ENCODE results near the gene ADRA2C. TPM values are rescaled to one million over a fixed set of nuclear protein-coding genes. Genes with fewer than 3 reads are reported as not detected.

The ADRA2C gene
- total RNA-seq, 3 donors from 2014 or later = 1.6 to 6.9 (median 3.5) TPM

DNA sequence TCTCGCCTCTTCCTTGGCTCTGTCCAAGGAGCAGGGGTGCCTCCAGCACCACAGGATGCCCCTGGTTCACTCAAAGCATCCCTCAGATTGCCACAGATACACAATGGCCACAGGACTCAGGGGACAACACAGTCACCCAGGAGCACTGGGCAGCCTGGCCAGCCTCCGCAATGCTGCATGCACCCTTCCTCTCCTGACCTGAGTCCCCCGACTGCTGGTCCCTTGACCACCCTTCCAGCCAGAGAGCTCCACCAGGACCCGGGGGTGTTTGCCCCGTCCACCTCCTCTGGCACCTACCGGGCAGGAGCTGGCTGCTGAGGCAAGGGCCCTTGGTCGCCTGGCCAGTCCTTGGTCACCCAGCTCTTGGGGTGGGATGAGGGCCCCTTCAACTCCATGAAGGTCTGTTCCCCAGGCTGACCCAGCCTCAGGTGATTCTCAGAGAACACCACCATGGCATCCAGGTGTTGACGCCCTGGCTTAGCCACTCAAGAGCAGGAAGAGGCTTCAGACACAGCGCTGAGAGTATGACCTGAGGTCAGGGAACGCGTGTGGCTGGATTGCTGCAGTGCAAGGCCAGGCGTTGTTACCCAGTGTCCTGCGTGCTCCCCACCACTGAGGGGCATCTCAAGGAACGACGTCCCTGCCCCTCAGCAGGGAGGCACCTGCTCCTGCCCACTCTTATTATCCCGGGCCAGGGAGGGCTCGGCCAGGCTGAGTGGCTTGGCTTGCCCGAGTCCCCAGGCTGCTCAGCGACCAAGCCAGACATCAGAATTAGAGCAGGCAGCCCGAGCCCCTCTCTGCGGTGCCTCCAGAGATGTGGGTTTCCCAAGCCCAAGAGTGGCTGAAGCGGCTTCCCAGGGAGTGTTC, 10.2 kb downstream of the ADRA2C start:
- TF ChIP-seq POLR2AphosphoS5 (IDR thresholded peaks at IDR 0.05) (no peak), POLR2A (IDR thresholded peaks at IDR 0.05) (no peak)
- TF ChIP-seq, protein P1, sequence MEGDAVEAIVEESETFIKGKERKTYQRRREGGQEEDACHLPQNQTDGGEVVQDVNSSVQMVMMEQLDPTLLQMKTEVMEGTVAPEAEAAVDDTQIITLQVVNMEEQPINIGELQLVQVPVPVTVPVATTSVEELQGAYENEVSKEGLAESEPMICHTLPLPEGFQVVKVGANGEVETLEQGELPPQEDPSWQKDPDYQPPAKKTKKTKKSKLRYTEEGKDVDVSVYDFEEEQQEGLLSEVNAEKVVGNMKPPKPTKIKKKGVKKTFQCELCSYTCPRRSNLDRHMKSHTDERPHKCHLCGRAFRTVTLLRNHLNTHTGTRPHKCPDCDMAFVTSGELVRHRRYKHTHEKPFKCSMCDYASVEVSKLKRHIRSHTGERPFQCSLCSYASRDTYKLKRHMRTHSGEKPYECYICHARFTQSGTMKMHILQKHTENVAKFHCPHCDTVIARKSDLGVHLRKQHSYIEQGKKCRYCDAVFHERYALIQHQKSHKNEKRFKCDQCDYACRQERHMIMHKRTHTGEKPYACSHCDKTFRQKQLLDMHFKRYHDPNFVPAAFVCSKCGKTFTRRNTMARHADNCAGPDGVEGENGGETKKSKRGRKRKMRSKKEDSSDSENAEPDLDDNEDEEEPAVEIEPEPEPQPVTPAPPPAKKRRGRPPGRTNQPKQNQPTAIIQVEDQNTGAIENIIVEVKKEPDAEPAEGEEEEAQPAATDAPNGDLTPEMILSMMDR (IDR thresholded peaks at IDR 0.05) = no peak
- H3K4me1 ChIP-seq = no peaks in the 10 kb centered on the region
- H3K36me3 ChIP-seq = no peaks in the 10 kb centered on the region
- no peak for DNase-seq (ENCODE audit: low spot score in 2 of 2)
- intact Hi-C loops (cut with DNase I; ENCODE audit: low total_unique reads) = no loop called here
- H3K27me3 ChIP-seq = peaks cover 0 to 23% of the 10 kb centered on the region in 2 donors
- no peak overlapping the region for H3K4me3 ChIP-seq
- H3K27ac ChIP-seq = no peak overlapping the region
- H3K9me3 ChIP-seq = peaks cover 0 to 17% of the 10 kb centered on the region in 2 donors

DNA sequence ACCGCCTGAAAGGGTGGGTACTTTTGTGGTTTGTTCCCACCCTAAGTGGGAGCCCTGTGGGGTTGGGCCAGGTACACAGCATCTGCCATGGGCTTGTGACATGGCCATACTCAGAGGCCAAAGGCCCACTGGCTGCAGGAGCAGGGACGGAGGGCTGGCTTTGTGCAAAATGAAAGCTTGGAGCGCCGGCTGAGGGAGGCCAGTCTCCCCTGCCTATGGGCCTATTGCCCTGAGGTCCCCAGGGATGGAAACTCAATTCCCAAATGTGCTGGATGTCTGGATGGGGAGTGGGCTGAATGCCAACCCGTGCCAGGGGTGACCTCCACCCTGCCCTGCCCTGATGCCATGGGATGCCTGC, 10.8 kb downstream of the ADRA2C start:
- peaks cover 0 to 23% of the 10 kb centered on the region in 2 donors for H3K9me3 ChIP-seq
- H3K27ac ChIP-seq = no peak overlapping the region
- H3K4me1 ChIP-seq = no peaks in the 10 kb centered on the region
- H3K36me3 ChIP-seq = no peaks in the 10 kb centered on the region
- intact Hi-C loops (cut with DNase I; ENCODE audit: low total_unique reads) = no loop called here
- H3K4me3 ChIP-seq = no peak overlapping the region
- no peak for TF ChIP-seq POLR2AphosphoS5 (IDR thresholded peaks at IDR 0.05)
- TF ChIP-seq, protein P1 (IDR thresholded peaks at IDR 0.05) = no peak
- no peak for TF ChIP-seq POLR2A (IDR thresholded peaks at IDR 0.05)
- DNase-seq (ENCODE audit: low spot score in 2 of 2) = no peak
- peaks cover 0 to 25% of the 10 kb centered on the region in 2 donors for H3K27me3 ChIP-seq

DNA sequence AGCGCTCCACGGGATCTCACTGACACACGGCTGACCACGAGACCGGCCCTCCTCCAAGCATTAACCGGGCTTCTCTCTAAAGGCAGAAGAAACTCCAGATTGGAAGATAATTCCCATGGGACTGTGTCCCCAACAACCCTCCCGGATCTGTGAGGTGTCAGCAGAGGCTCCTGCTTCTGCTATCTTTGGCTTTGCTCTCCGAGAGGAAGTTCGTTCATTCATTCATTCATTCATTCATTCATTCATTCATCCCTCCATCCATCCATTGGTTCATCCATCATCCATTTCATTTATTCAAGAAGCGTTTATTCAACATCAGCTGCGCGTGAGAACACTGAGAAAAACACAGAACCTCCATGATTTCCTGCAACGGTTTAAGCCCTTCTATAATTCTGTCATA, 11.5 kb downstream of the ADRA2C start:
- no peak for DNase-seq (ENCODE audit: low spot score in 2 of 2)
- H3K36me3 ChIP-seq = no peaks in the 10 kb centered on the region
- no peak overlapping the region for H3K27ac ChIP-seq
- no peaks in the 10 kb centered on the region for H3K4me1 ChIP-seq
- intact Hi-C loops (cut with DNase I; ENCODE audit: low total_unique reads) = no loop called here
- H3K9me3 ChIP-seq = peaks cover 0 to 27% of the 10 kb centered on the region in 2 donors
- H3K27me3 ChIP-seq = peaks cover 0 to 26% of the 10 kb centered on the region in 2 donors
- H3K4me3 ChIP-seq = no peak overlapping the region
- TF ChIP-seq POLR2A (IDR thresholded peaks at IDR 0.05) = no peak
- TF ChIP-seq POLR2AphosphoS5 (IDR thresholded peaks at IDR 0.05) = no peak
- TF ChIP-seq, protein P1 (IDR thresholded peaks at IDR 0.05) = no peak

DNA sequence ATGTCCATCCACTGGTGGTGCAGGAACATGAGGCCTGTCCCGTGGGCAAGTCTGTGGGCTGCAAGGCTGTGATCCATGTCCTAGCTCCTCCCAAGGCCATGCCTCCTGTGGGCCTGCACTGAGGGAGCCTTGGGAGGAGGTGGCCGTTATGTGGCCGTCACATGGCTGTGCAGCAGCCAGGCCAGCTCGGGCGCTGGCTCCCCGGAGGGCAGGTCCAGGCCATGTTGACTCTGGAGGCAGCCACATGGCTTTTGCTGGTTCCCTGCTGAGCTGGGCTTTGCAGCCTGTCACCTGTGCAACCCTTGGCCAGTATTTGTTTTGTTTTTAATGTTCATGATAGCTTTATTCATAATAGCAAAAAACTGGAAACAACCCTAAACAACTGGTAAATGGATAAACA, 13.3 kb downstream of the ADRA2C start:
- TF ChIP-seq POLR2AphosphoS5 (IDR thresholded peaks at IDR 0.05) (no peak), POLR2A (IDR thresholded peaks at IDR 0.05) (no peak)
- TF ChIP-seq, protein P1 (IDR thresholded peaks at IDR 0.05) = no peak
- no peak overlapping the region for H3K4me3 ChIP-seq

More for the DNA sequence above, 13.3 kb downstream of the ADRA2C start:
- Histone ChIP-seq H3K9me3 (peaks cover 0 to 27% of the 10 kb centered on the region in 2 donors), H3K27ac (no peak overlapping the region), H3K4me1 (no peaks in the 10 kb centered on the region), H3K27me3 (peaks cover 0 to 28% of the 10 kb centered on the region in 2 donors), H3K36me3 (no peaks in the 10 kb centered on the region)
- no peak for DNase-seq (ENCODE audit: low spot score in 2 of 2)
- intact Hi-C loops (cut with DNase I; ENCODE audit: low total_unique reads) = no loop called here
